Duodenal mucosa (tissue), 2 donors: ENCODE measurements around the gene DGUOK.
A peak's percentile ranks its signal among the peaks of the same experiment; 100 is the strongest.
"Not testable (repeated sequence)": the region's sequence is repeated elsewhere in the genome, so short reads cannot be mapped to it uniquely, and the experiment has no call there.

ENCODE experiments used
- H3K27ac ChIP-seq: one replicate; pipeline ENCODE4 v1.7.0; 2013; ENCODE audit warnings: low read depth, low read length
- H3K27me3 ChIP-seq, 2 donors: one replicate each; pipeline ENCODE4 v1.7.0; 2013; ENCODE audit warnings: low read length in 2 of 2, control low read depth in 1 of 2; ENCODE audit not compliant: insufficient read depth in 2 of 2, control insufficient read depth in 1 of 2
- H3K36me3 ChIP-seq, 2 donors: one replicate each; pipeline ENCODE4 v1.7.0; 2013; ENCODE audit warnings: low read length in 2 of 2, control low read depth in 1 of 2; ENCODE audit not compliant: insufficient read depth in 2 of 2, control insufficient read depth in 1 of 2
- H3K4me1 ChIP-seq, 2 donors: one replicate each; pipeline ENCODE4 v1.7.0; 2013; ENCODE audit warnings: low read length in 2 of 2, control low read depth in 1 of 2; ENCODE audit not compliant: insufficient read depth in 2 of 2, control insufficient read depth in 1 of 2
- H3K4me3 ChIP-seq, 2 donors: one replicate each; pipeline ENCODE4 v1.7.0; 2013; ENCODE audit warnings: low read length in 2 of 2, low read depth in 1 of 2
- H3K9ac ChIP-seq, 2 donors: one replicate each; pipeline ENCODE4 v1.7.0; 2013; ENCODE audit warnings: low read length in 2 of 2, low read depth in 1 of 2
- H3K9me3 ChIP-seq, 2 donors: one replicate each; pipeline ENCODE4 v1.7.0; 2013; ENCODE audit warnings: low read length in 2 of 2, control low read depth in 1 of 2; ENCODE audit not compliant: control insufficient read depth in 1 of 2

Gene DGUOK

DNA sequence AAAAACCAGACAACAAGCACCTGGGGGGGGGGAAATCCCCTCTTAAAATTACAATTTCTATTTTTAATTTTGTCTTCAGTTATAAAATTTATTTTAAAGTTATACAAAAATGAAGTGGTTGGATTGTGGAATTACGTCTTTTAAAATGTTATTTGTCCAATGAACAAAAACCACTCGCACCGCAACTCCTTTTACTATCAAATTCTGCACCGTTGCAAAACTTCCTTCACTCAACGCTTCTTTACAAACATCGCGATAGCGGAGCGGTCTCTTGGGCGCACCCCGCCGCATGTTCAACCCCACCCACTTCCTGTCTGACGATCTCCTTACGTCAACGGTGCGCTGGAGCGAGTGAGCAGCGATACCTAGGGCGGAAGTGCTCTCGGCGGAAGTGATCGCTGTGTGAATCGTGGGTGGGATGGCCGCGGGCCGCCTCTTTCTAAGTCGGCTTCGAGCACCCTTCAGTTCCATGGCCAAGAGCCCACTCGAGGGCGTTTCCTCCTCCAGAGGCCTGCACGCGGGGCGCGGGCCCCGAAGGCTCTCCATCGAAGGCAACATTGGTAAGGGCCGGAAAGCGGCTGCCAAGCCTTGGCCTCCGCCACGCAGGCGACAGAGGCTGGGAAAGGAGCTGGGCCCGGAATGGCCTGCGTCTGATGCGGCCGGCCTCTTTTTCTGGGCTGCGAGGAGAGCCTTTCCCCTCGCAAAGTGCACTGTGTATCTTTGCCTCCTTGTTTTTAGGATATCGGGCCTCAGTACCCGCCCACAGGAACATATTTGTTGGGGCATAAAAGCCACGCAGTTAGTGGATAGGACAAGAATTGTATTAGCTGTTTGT is at the start of gene DGUOK:
TSS of gene DGUOK (plus strand) at position 388 of the 835 bp plus-strand sequence. CDS start at position 419, 31 bp downstream.
- peak within 1 kb of the TSS; percentile 97 for H3K9ac ChIP-seq
- peak within 1 kb of the TSS; percentile 95 for H3K27ac ChIP-seq
- no peaks in the 10 kb centered on the region for H3K27me3 ChIP-seq
- H3K4me3 ChIP-seq = peak within 1 kb of the TSS; percentile 85 to 90
- no peaks in the 10 kb centered on the region for H3K9me3 ChIP-seq
- peaks cover 0 to 2% of the 10 kb centered on the region in 2 donors for H3K36me3 ChIP-seq
- H3K4me1 ChIP-seq = peaks cover 23 to 28% of the 10 kb centered on the region in 2 donors

- Histone ChIP-seq H3K27ac (no peak overlapping the region), H3K36me3 (no peaks in the 10 kb centered on the region), H3K4me3 (no peak overlapping the region), H3K27me3 (no peaks in the 10 kb centered on the region), H3K9me3 (no peaks in the 10 kb centered on the region), H3K9ac (no peak overlapping the region), H3K4me1 (no peaks in the 10 kb centered on the region)
Observed at GRCh38 chr2:73877071-73877802, 49.4 kb upstream of the DGUOK start.

DNA sequence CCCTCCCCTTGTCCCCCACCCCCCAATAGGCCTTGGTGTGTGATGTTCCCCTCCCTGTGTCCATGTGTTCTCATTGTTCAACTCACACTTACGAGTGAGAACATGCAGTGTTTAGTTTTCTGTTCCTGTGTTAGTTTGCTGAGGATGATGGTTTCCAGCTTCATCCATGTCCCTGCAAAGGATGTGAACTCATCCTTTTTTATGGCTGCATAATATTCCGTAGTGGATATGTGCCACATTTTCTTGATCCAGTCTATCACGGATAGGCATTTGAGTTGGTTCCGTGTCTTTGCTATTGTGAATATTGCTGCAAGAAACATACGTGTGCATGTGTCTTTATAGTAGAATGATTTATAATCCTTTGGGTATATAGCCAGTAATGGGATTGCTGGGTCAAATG is 48.7 kb upstream of the DGUOK start:
- H3K9me3 ChIP-seq, H3K4me1 ChIP-seq, H3K27ac ChIP-seq, H3K9ac ChIP-seq, H3K36me3 ChIP-seq, H3K4me3 ChIP-seq, H3K27me3 ChIP-seq: not testable (repeated sequence)

- no peak overlapping the region for H3K9ac ChIP-seq
- H3K9me3 ChIP-seq = no peaks in the 10 kb centered on the region
- H3K4me3 ChIP-seq = no peak overlapping the region
- H3K36me3 ChIP-seq = no peaks in the 10 kb centered on the region
- no peaks in the 10 kb centered on the region for H3K27me3 ChIP-seq
- H3K4me1 ChIP-seq = no peaks in the 10 kb centered on the region
- H3K27ac ChIP-seq = no peak overlapping the region
Observed at GRCh38 chr2:73885406-73885805, 41.3 kb upstream of the DGUOK start.

GRCh38 chr2:73886357-73886756 is 40.3 kb upstream of the DGUOK start:
- H3K27me3 ChIP-seq = no peaks in the 10 kb centered on the region
- H3K4me1 ChIP-seq = no peaks in the 10 kb centered on the region
- no peaks in the 10 kb centered on the region for H3K36me3 ChIP-seq
- H3K4me3 ChIP-seq = no peak overlapping the region
- no peaks in the 10 kb centered on the region for H3K9me3 ChIP-seq
- H3K27ac ChIP-seq = no peak overlapping the region
- H3K9ac ChIP-seq = no peak overlapping the region

- H3K9me3 ChIP-seq, H3K27ac ChIP-seq: not testable (repeated sequence)
Observed at GRCh38 chr2:73887596-73888353, 38.9 kb upstream of the DGUOK start.

GRCh38 chr2:73888388-73888787 is 38.3 kb upstream of the DGUOK start:
- Histone ChIP-seq H3K4me3 (no peak overlapping the region), H3K9me3 (no peaks in the 10 kb centered on the region), H3K4me1 (no peaks in the 10 kb centered on the region), H3K27me3 (no peaks in the 10 kb centered on the region), H3K27ac (no peak overlapping the region), H3K36me3 (no peaks in the 10 kb centered on the region), H3K9ac (no peak overlapping the region)

More at GRCh38 chr2:73887596-73888353, 38.9 kb upstream of the DGUOK start:
- H3K4me3 ChIP-seq, H3K27me3 ChIP-seq, H3K9ac ChIP-seq, H3K36me3 ChIP-seq, H3K4me1 ChIP-seq: not testable (repeated sequence)

DNA sequence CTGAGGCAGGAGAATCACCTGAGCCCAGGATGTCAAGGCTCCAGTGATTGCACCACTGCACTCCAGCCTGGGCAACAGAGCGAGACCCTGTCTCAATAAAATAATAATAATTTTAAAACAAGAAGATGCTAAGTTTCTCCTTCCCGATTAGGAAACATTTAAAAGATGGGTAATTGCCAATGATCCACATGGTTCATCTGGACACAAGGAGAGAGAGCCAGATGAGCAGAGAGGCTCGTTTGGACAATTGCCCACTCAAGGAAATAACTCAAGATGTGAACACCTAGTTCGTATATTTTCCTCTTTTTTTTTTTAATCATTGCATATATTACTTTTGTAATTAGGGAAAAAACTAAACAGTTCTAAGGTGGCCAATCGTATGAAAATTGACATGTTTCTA is 37.5 kb upstream of the DGUOK start:
- Histone ChIP-seq H3K27ac (no peak overlapping the region), H3K27me3 (no peaks in the 10 kb centered on the region), H3K9ac (no peak overlapping the region), H3K36me3 (no peaks in the 10 kb centered on the region), H3K9me3 (no peaks in the 10 kb centered on the region), H3K4me1 (no peaks in the 10 kb centered on the region), H3K4me3 (no peak overlapping the region)

DNA sequence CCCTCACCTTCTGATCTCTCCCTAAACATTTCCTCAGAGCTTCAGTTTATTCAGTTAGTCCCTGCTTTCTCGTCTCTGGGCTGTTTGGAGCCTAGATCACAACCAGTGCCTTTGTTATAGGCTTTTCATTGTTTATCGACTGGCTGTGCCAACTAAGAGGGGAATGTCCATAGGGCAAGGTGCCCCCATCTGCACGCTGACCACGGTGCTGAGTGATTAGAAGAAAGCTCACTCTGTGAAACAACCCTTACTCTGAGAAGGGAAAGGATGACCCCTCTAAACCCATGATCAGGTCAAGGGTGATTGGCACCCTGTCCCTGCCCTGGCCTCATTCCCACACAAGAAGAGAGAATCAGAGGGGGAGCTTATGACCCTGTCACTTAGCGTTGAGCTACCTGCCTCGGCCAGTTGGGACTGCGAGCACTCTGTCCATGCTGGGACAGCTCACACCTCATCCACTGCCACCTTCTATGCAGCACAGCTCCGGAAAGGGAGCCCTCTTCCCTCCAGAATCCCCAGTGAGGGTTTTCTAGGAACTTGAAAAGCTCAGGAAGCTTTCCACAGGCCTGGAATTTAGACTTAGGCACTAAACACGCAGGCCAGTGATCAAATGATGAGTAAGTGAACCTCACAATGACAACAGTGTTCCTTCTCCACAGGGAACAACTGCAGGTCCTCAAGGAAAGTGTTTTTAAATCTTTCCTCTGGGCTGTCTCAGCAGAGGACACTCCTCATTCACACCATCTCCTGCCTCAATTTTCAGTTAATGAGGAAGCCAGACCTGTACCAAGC is 36.2 kb upstream of the DGUOK start:
- no peaks in the 10 kb centered on the region for H3K9me3 ChIP-seq
- no peaks in the 10 kb centered on the region for H3K36me3 ChIP-seq
- no peaks in the 10 kb centered on the region for H3K4me1 ChIP-seq
- H3K4me3 ChIP-seq = no peak overlapping the region
- H3K9ac ChIP-seq = no peak overlapping the region
- no peaks in the 10 kb centered on the region for H3K27me3 ChIP-seq
- H3K27ac ChIP-seq = no peak overlapping the region
